HepG2 (cell line): ENCODE data around the gene STK24. TPM values are rescaled to one million over a fixed set of nuclear protein-coding genes. Genes with fewer than 3 reads are reported as not detected.

ENCODE experiments used
- ATAC-seq: fragments of 200-7000 bp; cut with Tn5 transposase; 3 replicates; pipeline ENCODE4 v1.9.1; 2020; ENCODE audit warnings: mild to moderate bottlenecking, moderate library complexity
- BruUV-seq: library from RNA; stranded (reverse); fragments of 400-500 nt; replicated peaks from 2 replicates; lab custom pipeline; 2021; lab: Mats Ljungman, UMichigan
- CTCF ChIA-PET: fragments of 300-600 bp; formaldehyde crosslinking; extraction: SDS; loops from one replicate; lab custom pipeline; 2021; ENCODE audit warnings: low total read pairs, inconsistent platforms, low intra/inter-chr PET ratio; lab: Yijun Ruan, JAX
- POLR2A ChIA-PET: fragments of 350-600 bp; sonication (Branson Sonifier 250); formaldehyde crosslinking; loops from one replicate; lab custom pipeline; 2020; ENCODE audit warnings: antibody characterized with exemption, inconsistent platforms; lab: Yijun Ruan, JAX
- DNase-seq: peaks from one replicate; pipeline ENCODE4 v3.0.0-alpha.2; 2015; ENCODE audit warnings: low spot score
- FAIRE-seq: peaks from 3 replicates; lab custom pipeline; 2011; peaks lifted over from hg19 to GRCh38; lab: Jason Lieb, UNC
- H2AFZ ChIP-seq: one replicate; pipeline ENCODE4 v1.6.1; 2011; ENCODE audit warnings: low read length, inconsistent platforms
- H3K27ac ChIP-seq: fragments of 300-600 bp; 3 replicates; pipeline ENCODE4 v1.8.0; 2011; ENCODE audit warnings: mixed run types, mild to moderate bottlenecking, mixed read lengths, low read length, inconsistent platforms; ENCODE audit not compliant: insufficient read depth; ENCODE audit errors: extremely low read length
- H3K27me3 ChIP-seq, 2 experiments: fragments of 200-600 bp in 1 of 2; 2 replicates in 1 of 2; 3 replicates in 1 of 2; pipeline versions ENCODE4 v1.6.0 to v1.8.0; 2011; ENCODE audit warnings: low read length in 2 of 2, mild to moderate bottlenecking in 2 of 2, moderate library complexity in 2 of 2, inconsistent platforms in 1 of 2; ENCODE audit not compliant: insufficient read depth in 2 of 2, control insufficient read depth in 1 of 2
- H3K36me3 ChIP-seq, 2 experiments: fragments of 200-600 bp in 1 of 2; replicated peaks in 1 of 2; 2 replicates in 1 of 2; 3 replicates in 1 of 2; pipeline versions ENCODE4 v1.5.1 to v1.8.0; 2011; ENCODE audit warnings: low read length in 2 of 2, inconsistent platforms in 1 of 2; ENCODE audit not compliant: insufficient read depth in 2 of 2, control insufficient read depth in 1 of 2
- H3K4me1 ChIP-seq: 2 replicates; pipeline ENCODE4 v1.5.1; 2012; ENCODE audit warnings: low read length, inconsistent platforms; ENCODE audit not compliant: insufficient read depth
- H3K4me2 ChIP-seq: 2 replicates; pipeline ENCODE4 v1.6.0; 2011; ENCODE audit warnings: low read depth, low read length, inconsistent platforms
- H3K4me3 ChIP-seq, 3 experiments: fragments of 200-600 bp in 1 of 3; sonication (generic), shearing (Covaris generic) in 1 of 3; replicated peaks in 1 of 3; 2 replicates each; pipeline ENCODE4 v1.5.1; 2011 to 2016; ENCODE audit warnings: low read length in 3 of 3, inconsistent platforms in 2 of 3, low read depth in 2 of 3, mild to moderate bottlenecking in 2 of 3, control low read depth in 1 of 3, mixed read lengths in 1 of 3; ENCODE audit not compliant: insufficient read depth in 1 of 3
- H3K79me2 ChIP-seq: one replicate; pipeline ENCODE4 v1.6.1; 2011; ENCODE audit warnings: low read length, inconsistent platforms; ENCODE audit not compliant: insufficient read depth
- H3K9ac ChIP-seq: 2 replicates; pipeline ENCODE4 v1.6.0; 2011; ENCODE audit warnings: mild to moderate bottlenecking, low read depth, low read length, inconsistent platforms; ENCODE audit not compliant: insufficient read depth
- H3K9me3 ChIP-seq: 2 replicates; pipeline ENCODE4 v1.5.1; 2012; ENCODE audit warnings: mild to moderate bottlenecking, low read length
- H4K20me1 ChIP-seq: 2 replicates; pipeline ENCODE4 v1.6.0; 2011; ENCODE audit warnings: inconsistent platforms, mild to moderate bottlenecking, low read length, moderate library complexity; ENCODE audit not compliant: insufficient read depth
- ATF7-NPFF ChIP-seq: sonication (generic); formaldehyde crosslinking; IDR thresholded peaks from 2 replicates; pipeline ENCODE4 v1.8.1; 2023; ENCODE audit warnings: mild to moderate bottlenecking, low read depth, missing genetic modification reagents, moderate library complexity
- CEBPG ChIP-seq: IDR thresholded peaks from 2 replicates; pipeline ENCODE4 v1.6.1; 2016
- DPF2 ChIP-seq: sonication (generic); formaldehyde crosslinking; IDR thresholded peaks from 2 replicates; pipeline ENCODE4 v1.4.0; 2020; ENCODE audit warnings: mild to moderate bottlenecking, low read depth, missing genetic modification reagents, borderline replicate concordance
- GZF1 ChIP-seq: sonication (generic); formaldehyde crosslinking; IDR thresholded peaks from 2 replicates; pipeline ENCODE4 v1.5.1; 2020; ENCODE audit warnings: mild to moderate bottlenecking, missing genetic modification reagents
- HOXA7 ChIP-seq: sonication (generic); formaldehyde crosslinking; IDR thresholded peaks from 2 replicates; pipeline ENCODE4 v1.8.1; 2022; ENCODE audit warnings: mild to moderate bottlenecking, missing genetic modification reagents, moderate library complexity
- JUNB ChIP-seq: sonication (generic); formaldehyde crosslinking; IDR thresholded peaks from 2 replicates; pipeline ENCODE4 v1.8.0; 2022; ENCODE audit warnings: missing genetic modification reagents, mild to moderate bottlenecking, borderline replicate concordance
- KAT7 ChIP-seq: IDR thresholded peaks from 2 replicates; pipeline ENCODE4 v1.6.1; 2018; ENCODE audit warnings: borderline replicate concordance, missing compliant biosample characterization
- KDM1A ChIP-seq: IDR thresholded peaks from 2 replicates; pipeline ENCODE4 v1.6.1; 2016; ENCODE audit warnings: missing compliant biosample characterization
- KMT2B ChIP-seq: IDR thresholded peaks from 2 replicates; pipeline ENCODE4 v1.6.1; 2016; ENCODE audit warnings: missing genetic modification reagents, missing compliant biosample characterization
- MAZ ChIP-seq, 2 experiments: sonication (generic) in 1 of 2; formaldehyde crosslinking in 1 of 2; IDR thresholded peaks; 2 replicates each; pipeline versions ENCODE4 v1.5.0 to v1.6.1; 2012 to 2020; ENCODE audit warnings: low read depth in 2 of 2, mild to moderate bottlenecking in 2 of 2, borderline replicate concordance in 1 of 2, improper control_type of control experiment in 1 of 2, low read length in 1 of 2, missing genetic modification reagents in 1 of 2, moderate library complexity in 1 of 2
- NFIB ChIP-seq: sonication (generic); formaldehyde crosslinking; IDR thresholded peaks from 2 replicates; pipeline ENCODE4 v1.9.0; 2021; ENCODE audit warnings: missing genetic modification reagents, mild to moderate bottlenecking, borderline replicate concordance
- NR3C1 ChIP-seq: sonication (generic); formaldehyde crosslinking; IDR thresholded peaks from 2 replicates; pipeline ENCODE4 v1.4.0; 2020; ENCODE audit warnings: missing genetic modification reagents
- PTBP1 ChIP-seq: fragments of 200-400 bp; formaldehyde crosslinking; IDR thresholded peaks from 2 replicates; pipeline ENCODE4 v1.6.1; 2018; ENCODE audit warnings: low read length, low read depth; ENCODE audit not compliant: poor library complexity, severe bottlenecking
- RFX5 ChIP-seq: IDR thresholded peaks from 2 replicates; pipeline ENCODE4 v1.6.1; 2011; ENCODE audit warnings: low read depth, low read length, improper control_type of control experiment
- SMAD1 ChIP-seq: sonication (generic); formaldehyde crosslinking; IDR thresholded peaks from 2 replicates; pipeline ENCODE4 v1.4.0; 2020; ENCODE audit warnings: missing genetic modification reagents, low read depth, mild to moderate bottlenecking, borderline replicate concordance
- SRSF4 ChIP-seq: fragments of 200-400 bp; formaldehyde crosslinking; IDR thresholded peaks from one replicate; pipeline ENCODE4 v1.6.1; 2018; ENCODE audit warnings: mild to moderate bottlenecking, low read depth, low read length, moderate library complexity; ENCODE audit not compliant: poor library complexity, severe bottlenecking
- SRSF9 ChIP-seq: fragments of 200-400 bp; formaldehyde crosslinking; IDR thresholded peaks from 2 replicates; pipeline ENCODE4 v1.6.1; 2018; ENCODE audit warnings: borderline replicate concordance, mild to moderate bottlenecking, low read depth, low read length; ENCODE audit not compliant: insufficient read depth, poor library complexity, severe bottlenecking
- THYN1 ChIP-seq: sonication (generic); formaldehyde crosslinking; IDR thresholded peaks from 2 replicates; pipeline ENCODE4 v1.8.1; 2023; ENCODE audit warnings: low read depth, mild to moderate bottlenecking, moderate library complexity, missing genetic modification reagents, borderline replicate concordance
- ZMYM4 ChIP-seq: sonication (generic); formaldehyde crosslinking; IDR thresholded peaks from 2 replicates; pipeline ENCODE4 v1.8.1; 2023; ENCODE audit warnings: mild to moderate bottlenecking, missing genetic modification reagents
- ZNF550 ChIP-seq: sonication (generic); formaldehyde crosslinking; IDR thresholded peaks from 2 replicates; pipeline ENCODE4 v1.4.0; 2020; ENCODE audit warnings: mild to moderate bottlenecking, missing genetic modification reagents, borderline replicate concordance
- ZNF75D ChIP-seq: sonication (generic); formaldehyde crosslinking; IDR thresholded peaks from 2 replicates; pipeline ENCODE4 v1.8.1; 2023; ENCODE audit warnings: missing genetic modification reagents, mild to moderate bottlenecking, borderline replicate concordance
- WGBS: methylation state at CpG from one replicate; pipeline ENCODE4 v1.1.6; 2017; ENCODE audit warnings: low lambda C conversion rate; 5-methylcytosine and 5-hydroxymethylcytosine counted together
- in situ Hi-C: cut with HindIII; loops from 2 replicates; pipeline ENCODE4 v1.10.0; 2017; ENCODE audit warnings: low pct_unique_long_range_greater_than_20kb; ENCODE audit not compliant: extremely low pct_ligation_motif_present
- intact Hi-C: fragments of 100-400 bp; cut with micrococcal nuclease; formaldehyde crosslinking; loops from one replicate; pipeline ENCODE4 v1.10.0; 2022; ENCODE audit not compliant: unreplicated experiment
- polyA plus RNA-seq, 8 experiments: library from polyadenylated mRNA; depleted of rRNA in 3 of 8; stranded (reverse) in 7 of 8; unstranded in 1 of 8; fragments of >200 nt; fragmentation: Illumina TruSeq in 4 of 8; extraction: Trizol in 4 of 8; gene quantifications; 2 replicates each; pipeline versions ENCODE4 v1.2.1 to v1.2.3, GENCODE V29; 2011 to 2016; ENCODE audit warnings: low read depth in 4 of 8, missing spikeins in 1 of 8, mixed read lengths in 1 of 8; ENCODE audit not compliant: insufficient read depth in 1 of 8
- total RNA-seq, 5 experiments: library from RNA; depleted of rRNA; stranded (reverse); fragments of >200 nt; fragmentation: Illumina TruSeq; extraction: Trizol; gene quantifications; 2 replicates each; pipeline ENCODE4 v1.2.3, GENCODE V29; 2016; ENCODE audit warnings: low read depth in 1 of 5
- TF ChIP-seq, protein P1 (sequence below): sonication (generic); formaldehyde crosslinking; IDR thresholded peaks from 2 replicates; pipeline ENCODE4 v1.5.0; 2020; ENCODE audit warnings: missing genetic modification reagents

STK24 gene
- total and polyA plus RNA-seq, 2 of the 13 experiments (the other 11 are each of a cell fraction or from before 2014, with no cell fraction given): 51.3 to 73.0 TPM

- TF ChIP-seq SMAD1 (CRISPR knock-in tag): no peak
Measured at GRCh38 chr13:98507282-98507797, 69.6 kb downstream of the STK24 start (continued).

GRCh38 chr13:98506728-98507230, 70.1 kb downstream of the STK24 start:
- Histone ChIP-seq H3K27ac (peak overlapping the region; percentile 92), H3K4me2 (peak overlapping the region; percentile 86), H3K36me3 (peaks cover 1 to 13% of the 10 kb centered on the region in 2 experiments; a peak in 4 of 5 replicates), H2AFZ (no peak overlapping the region), H3K27me3 (no peaks in the 10 kb centered on the region), H3K9ac (peak overlapping the region; percentile 64), H4K20me1 (peaks cover 24% of the 10 kb centered on the region), H3K9me3 (no peaks in the 10 kb centered on the region), H3K79me2 (peaks cover 91% of the 10 kb centered on the region), H3K4me1 (peaks cover 95% of the 10 kb centered on the region), H3K4me3 (peak overlapping the region in 2 of 3 experiments; percentile 28 to 54; a peak in 4 of 6 replicates)
- FAIRE-seq: peak; percentile 57
- ChIA-PET POLR2A (interaction anchor here (0.8 to 2.9 kb wide), 8 partner anchors 11 to 71 kb away, joined by 3 to 21 read pairs (median 6); partner anchors contain the start of gene STK24), CTCF (no interaction called here)
- intact Hi-C loops (loop anchor here (2.0 to 5.0 kb wide), 2 partner anchors 16 to 66 kb away; no protein-coding TSS in a partner anchor), in situ Hi-C loops (no loop called here)
- 1% methylated on average over 13 of the region's 16 CpGs for WGBS
- DNase-seq: peak; percentile 61
- BruUV-seq: no TSS peak
- ATAC-seq: peak; percentile 93
- TF ChIP-seq ZNF75D (CRISPR knock-in tag) (no peak), DPF2 (no peak; the same call in 1 of the 2 replicates), HOXA7 (CRISPR knock-in tag) (no peak), KMT2B (CRISPR knock-in tag) (peak; percentile 82), NR3C1 (CRISPR knock-in tag) (no peak), KDM1A (no peak), CEBPG (peak; percentile 38), MAZ (IDR thresholded peaks at IDR 0.05; ENCODE audit: borderline replicate concordance, low read depth, low read length) (no peak), MAZ (CRISPR knock-in tag; IDR thresholded peaks at IDR 0.05; ENCODE audit: low read depth) (peak; percentile 95), NFIB (CRISPR knock-in tag) (0 out of 2 replicates have a peak, but pooled peaks have one; percentile 69), SRSF4 (no peak), JUNB (CRISPR knock-in tag) (peak; percentile 66), THYN1 (CRISPR knock-in tag) (no peak), ATF7-NPFF (CRISPR knock-in tag) (peak; percentile 76; the same call in 1 of the 2 replicates), GZF1 (CRISPR knock-in tag) (peak; percentile 95), RFX5 (no peak), SRSF9 (no peak), KAT7 (CRISPR knock-in tag) (peak; percentile 90), ZNF550 (no peak), PTBP1 (no peak), ZMYM4 (peak; percentile 85)
- TF ChIP-seq, protein P1, sequence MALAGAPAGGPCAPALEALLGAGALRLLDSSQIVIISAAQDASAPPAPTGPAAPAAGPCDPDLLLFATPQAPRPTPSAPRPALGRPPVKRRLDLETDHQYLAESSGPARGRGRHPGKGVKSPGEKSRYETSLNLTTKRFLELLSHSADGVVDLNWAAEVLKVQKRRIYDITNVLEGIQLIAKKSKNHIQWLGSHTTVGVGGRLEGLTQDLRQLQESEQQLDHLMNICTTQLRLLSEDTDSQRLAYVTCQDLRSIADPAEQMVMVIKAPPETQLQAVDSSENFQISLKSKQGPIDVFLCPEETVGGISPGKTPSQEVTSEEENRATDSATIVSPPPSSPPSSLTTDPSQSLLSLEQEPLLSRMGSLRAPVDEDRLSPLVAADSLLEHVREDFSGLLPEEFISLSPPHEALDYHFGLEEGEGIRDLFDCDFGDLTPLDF (CRISPR knock-in tag): peak; percentile 71; the same call in 1 of the 2 replicates
